HCT116 (cell line): ENCODE results near the gene RGS11.

Experiments used
- EZH2 ChIP-seq: fragments of 200-600 bp; sonication (generic); IDR thresholded peaks from 2 replicates; pipeline ENCODE4 v1.6.1; 2017; ENCODE audit warnings: antibody characterized with exemption, mixed run types
- POLR2A ChIP-seq: IDR thresholded peaks from 2 replicates; pipeline ENCODE4 v1.7.0; 2011; ENCODE audit warnings: borderline replicate concordance; ENCODE audit not compliant: insufficient read depth, insufficient read length; ENCODE audit errors: extremely low read depth
- POLR2AphosphoS5 ChIP-seq: IDR thresholded peaks from 2 replicates; pipeline ENCODE4 v1.6.1; 2011; ENCODE audit warnings: mild to moderate bottlenecking, low read depth, low read length, moderate library complexity
- RAD21 ChIP-seq: IDR thresholded peaks from 2 replicates; pipeline ENCODE4 v1.6.1; 2012; ENCODE audit warnings: low read depth, mild to moderate bottlenecking
- TF ChIP-seq, protein P1 (sequence below), 3 experiments: fragments of 200-600 bp in 1 of 3; sonication (generic) in 1 of 3; IDR thresholded peaks in 2 of 3; conservative IDR thresholded peaks in 1 of 3; 2 replicates each; pipeline ENCODE4 v1.5.1; 2012 to 2017; ENCODE audit warnings: low read depth in 2 of 3, low read length in 2 of 3, antibody characterized with exemption in 1 of 3, borderline replicate concordance in 1 of 3, control low read depth in 1 of 3, mild to moderate bottlenecking in 1 of 3, mixed read lengths in 1 of 3, mixed run types in 1 of 3, moderate library complexity in 1 of 3; ENCODE audit not compliant: insufficient read depth in 1 of 3
- TF ChIP-seq, protein P2 (sequence below): IDR thresholded peaks from 2 replicates; pipeline ENCODE4 v1.6.1; 2012

GRCh38 chr16:287298-287811 is 11.6 kb upstream of the RGS11 start:
- TF ChIP-seq, protein P1, sequence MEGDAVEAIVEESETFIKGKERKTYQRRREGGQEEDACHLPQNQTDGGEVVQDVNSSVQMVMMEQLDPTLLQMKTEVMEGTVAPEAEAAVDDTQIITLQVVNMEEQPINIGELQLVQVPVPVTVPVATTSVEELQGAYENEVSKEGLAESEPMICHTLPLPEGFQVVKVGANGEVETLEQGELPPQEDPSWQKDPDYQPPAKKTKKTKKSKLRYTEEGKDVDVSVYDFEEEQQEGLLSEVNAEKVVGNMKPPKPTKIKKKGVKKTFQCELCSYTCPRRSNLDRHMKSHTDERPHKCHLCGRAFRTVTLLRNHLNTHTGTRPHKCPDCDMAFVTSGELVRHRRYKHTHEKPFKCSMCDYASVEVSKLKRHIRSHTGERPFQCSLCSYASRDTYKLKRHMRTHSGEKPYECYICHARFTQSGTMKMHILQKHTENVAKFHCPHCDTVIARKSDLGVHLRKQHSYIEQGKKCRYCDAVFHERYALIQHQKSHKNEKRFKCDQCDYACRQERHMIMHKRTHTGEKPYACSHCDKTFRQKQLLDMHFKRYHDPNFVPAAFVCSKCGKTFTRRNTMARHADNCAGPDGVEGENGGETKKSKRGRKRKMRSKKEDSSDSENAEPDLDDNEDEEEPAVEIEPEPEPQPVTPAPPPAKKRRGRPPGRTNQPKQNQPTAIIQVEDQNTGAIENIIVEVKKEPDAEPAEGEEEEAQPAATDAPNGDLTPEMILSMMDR (IDR thresholded peaks at IDR 0.05 in 2 of 3, conservative IDR thresholded peaks at IDR 0.05 in 1 of 3; ENCODE audit: borderline replicate concordance in 1 of 3, insufficient read depth in 1 of 3, low read depth in 2 of 3, low read length in 2 of 3): no peak
- TF ChIP-seq, protein P2, sequence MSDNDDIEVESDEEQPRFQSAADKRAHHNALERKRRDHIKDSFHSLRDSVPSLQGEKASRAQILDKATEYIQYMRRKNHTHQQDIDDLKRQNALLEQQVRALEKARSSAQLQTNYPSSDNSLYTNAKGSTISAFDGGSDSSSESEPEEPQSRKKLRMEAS: no peak
- TF ChIP-seq RAD21 (no peak), EZH2 (no peak), POLR2A (no peak), POLR2AphosphoS5 (no peak)
